H7 (cell line): ENCODE results near the gene ZNF559. TPM values are rescaled to one million over a fixed set of nuclear protein-coding genes. Genes with fewer than 3 reads are reported as not detected.
A peak's percentile ranks its signal among the peaks of the same experiment; 100 is the strongest.

Experiments used
- DNase-seq: peaks from one replicate; pipeline ENCODE4 v3.0.0; 2012
- H3K27me3 ChIP-seq: 2 replicates; pipeline ENCODE4 v1.6.0; 2011; ENCODE audit warnings: mild to moderate bottlenecking, low read length; ENCODE audit not compliant: control insufficient read depth, insufficient read depth
- H3K36me3 ChIP-seq: replicated peaks from 2 replicates; pipeline ENCODE4 v1.5.1; 2011; ENCODE audit warnings: low read length; ENCODE audit not compliant: control insufficient read depth, insufficient read depth
- H3K4me3 ChIP-seq: 2 replicates; pipeline ENCODE4 v1.5.1; 2011; ENCODE audit warnings: low read depth, mild to moderate bottlenecking, control low read depth, low read length, moderate library complexity; ENCODE audit not compliant: insufficient read depth
- total RNA-seq: library from RNA; depleted of rRNA; stranded (reverse); fragments of >200 nt; shearing (Covaris generic); gene quantifications from 2 replicates; pipeline ENCODE4 v1.2.3, GENCODE V29; 2014

ZNF559 gene
- total RNA-seq, 1 experiment from 2014 or later = 6.1 TPM

GRCh38 chr19:9324584-9324962 lies 594 bp downstream of the ZNF559 start:
- Histone ChIP-seq H3K27me3 (no peaks in the 10 kb centered on the region), H3K4me3 (peak overlapping the region; percentile 52), H3K36me3 (no peaks in the 10 kb centered on the region)
- DNase-seq = peak; percentile 7

GRCh38 chr19:9329999-9330398 lies 6.0 kb downstream of the ZNF559 start:
- no peak for DNase-seq
- H3K36me3 ChIP-seq = no peaks in the 10 kb centered on the region
- no peak overlapping the region for H3K4me3 ChIP-seq
- H3K27me3 ChIP-seq = no peaks in the 10 kb centered on the region

GRCh38 chr19:9342610-9343304 lies 18.8 kb downstream of the ZNF559 start:
- DNase-seq = no peak
- no peak overlapping the region for H3K4me3 ChIP-seq
- no peaks in the 10 kb centered on the region for H3K27me3 ChIP-seq
- H3K36me3 ChIP-seq = peaks cover 2% of the 10 kb centered on the region

- Histone ChIP-seq H3K27me3 (no peaks in the 10 kb centered on the region), H3K36me3 (peaks cover 2% of the 10 kb centered on the region), H3K4me3 (no peak overlapping the region)
- DNase-seq = no peak
Observed at GRCh38 chr19:9345005-9345404, 21.0 kb downstream of the ZNF559 start.

GRCh38 chr19:9348253-9348652 lies 24.3 kb downstream of the ZNF559 start:
- H3K4me3 ChIP-seq = no peak overlapping the region
- no peaks in the 10 kb centered on the region; the same call in 1 of the 2 replicates for H3K36me3 ChIP-seq
- no peaks in the 10 kb centered on the region for H3K27me3 ChIP-seq
- no peak for DNase-seq

GRCh38 chr19:9348671-9349070 lies 24.7 kb downstream of the ZNF559 start:
- H3K4me3 ChIP-seq = no peak overlapping the region
- H3K36me3 ChIP-seq = no peaks in the 10 kb centered on the region
- H3K27me3 ChIP-seq = no peaks in the 10 kb centered on the region
- DNase-seq = no peak

GRCh38 chr19:9352505-9352904 lies 28.5 kb downstream of the ZNF559 start:
- no peak overlapping the region for H3K4me3 ChIP-seq
- DNase-seq = no peak
- no peaks in the 10 kb centered on the region for H3K27me3 ChIP-seq
- H3K36me3 ChIP-seq = no peaks in the 10 kb centered on the region

- H3K36me3 ChIP-seq = no peaks in the 10 kb centered on the region
- DNase-seq = no peak
- no peak overlapping the region for H3K4me3 ChIP-seq
- H3K27me3 ChIP-seq = no peaks in the 10 kb centered on the region
Observed at GRCh38 chr19:9353011-9353410, 29.0 kb downstream of the ZNF559 start.

GRCh38 chr19:9354651-9355050 lies 30.7 kb downstream of the ZNF559 start:
- Histone ChIP-seq H3K27me3 (no peaks in the 10 kb centered on the region), H3K4me3 (no peak overlapping the region), H3K36me3 (no peaks in the 10 kb centered on the region)
- DNase-seq = no peak

GRCh38 chr19:9362905-9363304 lies 38.9 kb downstream of the ZNF559 start, which contains the start of gene ZNF177:
Gene ZNF177 (plus strand): TSS chr19:9363013. CDS start chr19:9378312, 15,299 bp downstream.
- no peaks in the 10 kb centered on the region for H3K36me3 ChIP-seq
- H3K27me3 ChIP-seq = no peaks in the 10 kb centered on the region
- DNase-seq = no peak
- H3K4me3 ChIP-seq = no peak within 1 kb of the TSS

GRCh38 chr19:9370738-9371619 lies 47.0 kb downstream of the ZNF559 start:
- no peak for DNase-seq
- Histone ChIP-seq H3K27me3 (no peaks in the 10 kb centered on the region), H3K36me3 (no peaks in the 10 kb centered on the region), H3K4me3 (no peak overlapping the region)

- Histone ChIP-seq H3K27me3 (no peaks in the 10 kb centered on the region), H3K36me3 (peaks cover 6% of the 10 kb centered on the region), H3K4me3 (no peak overlapping the region)
- DNase-seq = no peak
Observed at GRCh38 chr19:9381361-9381785, 57.4 kb downstream of the ZNF559 start.
